Left hindlimb (tissue), 1 donor: ENCODE measurements around the gene SLC35B2.
A peak's percentile ranks its signal among the peaks of the same experiment; 100 is the strongest.

Experiments used
- DNase-seq: peaks from one replicate; pipeline ENCODE4 v3.0.0-alpha.2; 2018

SLC35B2 gene

DNA sequence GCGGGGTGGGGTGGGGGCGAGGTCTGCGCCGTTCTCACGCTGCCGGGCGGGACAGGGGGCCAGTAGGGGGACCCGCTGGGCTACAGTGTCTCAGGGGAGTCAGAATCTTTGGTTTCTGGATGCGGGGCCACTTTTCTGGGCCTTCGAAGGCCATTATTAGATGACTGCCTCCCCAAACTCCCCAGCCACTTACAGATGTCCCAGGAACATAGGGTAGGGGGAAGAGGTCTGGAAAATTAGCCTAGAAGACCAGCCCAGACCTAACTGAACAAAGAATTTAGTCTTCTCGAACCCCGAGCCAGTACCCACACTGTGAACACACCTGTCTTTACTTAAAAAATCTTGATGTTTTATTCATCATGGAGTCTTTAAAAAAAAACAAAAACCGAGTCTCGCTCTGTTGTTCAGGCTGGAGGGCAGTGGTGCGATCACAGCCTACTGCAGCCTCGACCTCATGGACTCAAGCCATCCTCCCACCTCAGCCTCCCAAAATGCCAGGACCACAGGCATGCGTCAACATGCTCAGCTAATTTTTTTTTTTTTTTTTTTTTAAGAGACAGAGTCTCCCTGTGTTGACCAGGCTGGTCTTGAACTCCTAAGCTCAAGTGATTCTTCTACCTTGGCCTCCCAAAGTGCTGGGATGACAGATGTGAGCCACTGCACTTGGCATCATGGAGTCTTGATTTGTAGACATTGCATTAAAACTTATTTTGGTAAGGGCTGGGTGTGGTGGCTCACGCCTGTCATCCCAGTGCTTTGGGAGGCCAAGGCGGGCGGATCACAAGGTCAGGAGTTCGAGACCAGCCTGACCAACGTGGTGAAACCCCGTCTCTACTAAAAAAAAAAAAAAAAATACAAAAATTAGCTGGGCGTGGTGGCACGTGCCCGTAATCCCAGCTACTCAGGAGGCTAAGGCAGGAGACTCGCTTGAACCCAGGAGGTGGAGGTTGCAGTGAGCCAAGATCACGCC is 37.2 kb downstream of the SLC35B2 start:
- no peak for DNase-seq

- DNase-seq, result peak; percentile 91
These were observed 38.1 kb downstream of the SLC35B2 start for GRCh38 chr6:44219053-44219814.

GRCh38 chr6:44217332-44218143 is 39.8 kb downstream of the SLC35B2 start:
- peak; percentile 76 for DNase-seq

GRCh38 chr6:44216677-44217331 is 40.5 kb downstream of the SLC35B2 start, which contains the start of gene MYMX:
Gene MYMX (plus strand): TSS chr6:44216926. CDS start chr6:44217472, 546 bp downstream.
- peak; percentile 77 for DNase-seq

- no peak for DNase-seq
These were observed 43.0 kb downstream of the SLC35B2 start for GRCh38 chr6:44214307-44214706.

GRCh38 chr6:44211284-44211683 is 46.0 kb downstream of the SLC35B2 start:
- no peak for DNase-seq

- DNase-seq, result no peak
These were observed 49.4 kb downstream of the SLC35B2 start for GRCh38 chr6:44207966-44208365.
